HEK293T (cell line): ENCODE data around the gene CA14.

Source experiments
- BHLHE40 ChIP-seq: fragments of 450-650 bp; IDR thresholded peaks from 2 replicates; pipeline ENCODE4 v1.6.1; 2016; ENCODE audit warnings: mild to moderate bottlenecking, moderate library complexity, borderline replicate concordance
- ELF4 ChIP-seq: fragments of 450-650 bp; IDR thresholded peaks from 2 replicates; pipeline ENCODE4 v1.6.1; 2017; ENCODE audit warnings: antibody characterized with exemption
- FOXA1 ChIP-seq: fragments of 450-650 bp; IDR thresholded peaks from 2 replicates; pipeline ENCODE4 v1.6.1; 2016; ENCODE audit warnings: mild to moderate bottlenecking
- FOXK2 ChIP-seq: fragments of 450-650 bp; IDR thresholded peaks from 2 replicates; pipeline ENCODE4 v1.6.1; 2016; ENCODE audit warnings: mild to moderate bottlenecking
- FOXM1 ChIP-seq: fragments of 450-650 bp; IDR thresholded peaks from 2 replicates; pipeline ENCODE4 v1.6.1; 2017; ENCODE audit warnings: mild to moderate bottlenecking, borderline replicate concordance
- L3MBTL2 ChIP-seq: fragments of 450-650 bp; conservative IDR thresholded peaks from 2 replicates; pipeline ENCODE4 v1.6.1; 2016; ENCODE audit warnings: mild to moderate bottlenecking
- LEF1 ChIP-seq: fragments of 450-650 bp; IDR thresholded peaks from 2 replicates; pipeline ENCODE4 v1.6.1; 2017; ENCODE audit warnings: mild to moderate bottlenecking, borderline replicate concordance
- SP1 ChIP-seq: fragments of 450-650 bp; IDR thresholded peaks from 2 replicates; pipeline ENCODE4 v1.6.1; 2017
- SUZ12 ChIP-seq: fragments of 450-650 bp; IDR thresholded peaks from 2 replicates; pipeline ENCODE4 v1.6.1; 2016; ENCODE audit warnings: mild to moderate bottlenecking
- TF ChIP-seq, protein P1 (sequence below): fragments of 450-650 bp; IDR thresholded peaks from 2 replicates; pipeline ENCODE4 v1.6.1; 2016

DNA sequence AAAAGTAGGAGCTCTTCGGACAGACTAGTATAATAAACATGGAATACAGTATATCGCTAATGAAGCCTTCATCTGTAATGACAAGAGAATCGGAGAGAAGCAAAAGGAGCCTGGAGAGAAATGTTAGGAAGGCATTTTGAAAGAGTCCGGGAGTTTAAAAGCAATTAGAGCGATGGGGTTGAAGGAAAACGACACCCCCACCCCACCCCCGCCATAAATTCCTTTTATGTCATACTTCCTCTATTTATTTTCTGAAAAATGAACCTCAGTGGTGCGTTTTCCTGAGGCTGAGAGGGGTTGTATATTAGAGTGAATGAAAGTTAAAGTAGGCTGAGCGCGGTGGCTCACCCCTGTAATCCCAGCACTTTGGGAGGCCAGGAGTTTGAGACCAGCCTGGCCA lies 11.9 kb downstream of the CA14 start:
- TF ChIP-seq, protein P1, sequence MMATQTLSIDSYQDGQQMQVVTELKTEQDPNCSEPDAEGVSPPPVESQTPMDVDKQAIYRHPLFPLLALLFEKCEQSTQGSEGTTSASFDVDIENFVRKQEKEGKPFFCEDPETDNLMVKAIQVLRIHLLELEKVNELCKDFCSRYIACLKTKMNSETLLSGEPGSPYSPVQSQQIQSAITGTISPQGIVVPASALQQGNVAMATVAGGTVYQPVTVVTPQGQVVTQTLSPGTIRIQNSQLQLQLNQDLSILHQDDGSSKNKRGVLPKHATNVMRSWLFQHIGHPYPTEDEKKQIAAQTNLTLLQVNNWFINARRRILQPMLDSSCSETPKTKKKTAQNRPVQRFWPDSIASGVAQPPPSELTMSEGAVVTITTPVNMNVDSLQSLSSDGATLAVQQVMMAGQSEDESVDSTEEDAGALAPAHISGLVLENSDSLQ = no peak
- TF ChIP-seq LEF1 (no peak), SP1 (no peak), ELF4 (no peak), BHLHE40 (no peak), FOXM1 (no peak), L3MBTL2 (no peak), SUZ12 (no peak), FOXK2 (no peak), FOXA1 (no peak)
